Smooth muscle cell (in vitro differentiated cells): Measurements from ENCODE around the gene GATM. TPM values are rescaled to one million over a fixed set of nuclear protein-coding genes. Genes with fewer than 3 reads are reported as not detected.
A peak's percentile ranks its signal among the peaks of the same experiment; 100 is the strongest.

Experiments
- DNase-seq: peaks from one replicate; lab custom pipeline; 2025; ENCODE audit not compliant: unreplicated experiment; lab: John Stamatoyannopoulos, UW
- H2AFZ ChIP-seq: fragments of 200-600 bp; sonication (generic); 2 replicates; pipeline ENCODE4 v1.6.0; 2016; ENCODE audit warnings: antibody characterized with exemption, low read depth, mild to moderate bottlenecking
- H3F3A ChIP-seq: fragments of 200-600 bp; sonication (generic); 2 replicates; pipeline ENCODE4 v1.6.0; 2017; ENCODE audit warnings: antibody characterized with exemption, low read depth
- H3K27ac ChIP-seq: fragments of 200-600 bp; sonication (generic); 2 replicates; pipeline ENCODE4 v1.5.1; 2016; ENCODE audit warnings: low read depth, mild to moderate bottlenecking
- H3K27me3 ChIP-seq: fragments of 200-600 bp; sonication (generic); 2 replicates; pipeline ENCODE4 v1.6.1; 2016; ENCODE audit warnings: low read depth, mild to moderate bottlenecking
- H3K36me3 ChIP-seq: fragments of 200-600 bp; sonication (generic); 2 replicates; pipeline ENCODE4 v1.5.1; 2016; ENCODE audit warnings: low read depth
- H3K4me1 ChIP-seq: fragments of 200-600 bp; sonication (generic); 2 replicates; pipeline ENCODE4 v1.5.1; 2016; ENCODE audit warnings: low read depth
- H3K4me2 ChIP-seq: fragments of 200-600 bp; sonication (generic); 2 replicates; pipeline ENCODE4 v1.6.0; 2016; ENCODE audit warnings: mild to moderate bottlenecking
- H3K4me3 ChIP-seq: fragments of 200-600 bp; sonication (generic); 2 replicates; pipeline ENCODE4 v1.5.1; 2016; ENCODE audit warnings: mild to moderate bottlenecking
- H3K79me2 ChIP-seq: fragments of 200-600 bp; sonication (generic); 2 replicates; pipeline ENCODE4 v1.6.0; 2016; ENCODE audit warnings: low read depth, mild to moderate bottlenecking
- H3K9ac ChIP-seq: fragments of 200-600 bp; sonication (generic); 2 replicates; pipeline ENCODE4 v1.6.0; 2016; ENCODE audit warnings: low read depth
- H3K9me3 ChIP-seq: fragments of 200-600 bp; sonication (generic); replicated peaks from 2 replicates; pipeline ENCODE4 v1.5.1; 2016; ENCODE audit warnings: low read depth
- H4K20me1 ChIP-seq: fragments of 200-600 bp; sonication (generic); 2 replicates; pipeline ENCODE4 v1.6.0; 2016; ENCODE audit warnings: low read depth
- WGBS: methylation state at CpG from one replicate; pipeline ENCODE4 v1.1.7; 2016; ENCODE audit warnings: low lambda C conversion rate; 5-methylcytosine and 5-hydroxymethylcytosine counted together
- polyA plus RNA-seq: library from polyadenylated mRNA; unstranded; fragments of >200 nt; fragmentation: Nextera tagmentation; extraction: Ambion mirVana; gene quantifications from 2 replicates; pipeline ENCODE4 v1.2.1, GENCODE V29; 2016
- total RNA-seq: library from RNA; depleted of rRNA; stranded (reverse); fragments of >200 nt; gene quantifications from 2 replicates; pipeline ENCODE4 v1.2.3, GENCODE V29; 2014
- TF ChIP-seq, protein P1 (sequence below): fragments of 200-600 bp; sonication (generic); IDR thresholded peaks from 2 replicates; pipeline ENCODE4 v1.5.1; 2017; ENCODE audit warnings: borderline replicate concordance, mild to moderate bottlenecking, antibody characterized with exemption; ENCODE audit not compliant: insufficient read depth, poor library complexity, severe bottlenecking

Gene GATM
- total and polyA plus RNA-seq, 2 experiments from 2014 or later = 1.1 TPM

DNA sequence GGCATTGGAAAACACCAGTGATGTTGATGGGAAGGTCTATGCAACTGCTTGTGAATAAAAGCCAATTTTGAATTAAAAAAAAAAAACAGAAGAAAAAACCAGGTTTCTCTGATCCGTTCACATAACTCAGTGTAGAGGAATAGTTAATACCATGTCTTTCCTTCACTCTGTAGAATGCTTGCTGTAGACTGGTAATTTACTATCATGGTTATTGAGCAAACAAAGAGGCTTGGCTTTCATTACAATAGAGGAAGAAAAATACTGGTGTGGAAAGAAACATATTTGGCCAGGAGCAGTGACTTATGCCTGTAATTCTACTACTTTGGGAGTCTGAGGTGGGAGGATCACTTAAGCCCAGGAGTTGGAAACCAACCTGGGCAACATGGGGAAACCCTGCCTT, 41.1 kb downstream of the GATM start:
- no peak for DNase-seq
- Histone ChIP-seq H3K4me2 (no peak overlapping the region), H3K27ac (no peak overlapping the region), H3K4me3 (no peak overlapping the region), H3K9ac (no peak overlapping the region), H3K9me3 (no peaks in the 10 kb centered on the region), H3K4me1 (no peaks in the 10 kb centered on the region), H2AFZ (no peak overlapping the region), H3F3A (no peaks in the 10 kb centered on the region), H3K79me2 (no peaks in the 10 kb centered on the region), H4K20me1 (no peaks in the 10 kb centered on the region), H3K36me3 (no peaks in the 10 kb centered on the region), H3K27me3 (no peaks in the 10 kb centered on the region)
- 91% methylated on average over 1 of the region's 1 CpG for WGBS
- TF ChIP-seq, protein P1, sequence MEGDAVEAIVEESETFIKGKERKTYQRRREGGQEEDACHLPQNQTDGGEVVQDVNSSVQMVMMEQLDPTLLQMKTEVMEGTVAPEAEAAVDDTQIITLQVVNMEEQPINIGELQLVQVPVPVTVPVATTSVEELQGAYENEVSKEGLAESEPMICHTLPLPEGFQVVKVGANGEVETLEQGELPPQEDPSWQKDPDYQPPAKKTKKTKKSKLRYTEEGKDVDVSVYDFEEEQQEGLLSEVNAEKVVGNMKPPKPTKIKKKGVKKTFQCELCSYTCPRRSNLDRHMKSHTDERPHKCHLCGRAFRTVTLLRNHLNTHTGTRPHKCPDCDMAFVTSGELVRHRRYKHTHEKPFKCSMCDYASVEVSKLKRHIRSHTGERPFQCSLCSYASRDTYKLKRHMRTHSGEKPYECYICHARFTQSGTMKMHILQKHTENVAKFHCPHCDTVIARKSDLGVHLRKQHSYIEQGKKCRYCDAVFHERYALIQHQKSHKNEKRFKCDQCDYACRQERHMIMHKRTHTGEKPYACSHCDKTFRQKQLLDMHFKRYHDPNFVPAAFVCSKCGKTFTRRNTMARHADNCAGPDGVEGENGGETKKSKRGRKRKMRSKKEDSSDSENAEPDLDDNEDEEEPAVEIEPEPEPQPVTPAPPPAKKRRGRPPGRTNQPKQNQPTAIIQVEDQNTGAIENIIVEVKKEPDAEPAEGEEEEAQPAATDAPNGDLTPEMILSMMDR = no peak

DNA sequence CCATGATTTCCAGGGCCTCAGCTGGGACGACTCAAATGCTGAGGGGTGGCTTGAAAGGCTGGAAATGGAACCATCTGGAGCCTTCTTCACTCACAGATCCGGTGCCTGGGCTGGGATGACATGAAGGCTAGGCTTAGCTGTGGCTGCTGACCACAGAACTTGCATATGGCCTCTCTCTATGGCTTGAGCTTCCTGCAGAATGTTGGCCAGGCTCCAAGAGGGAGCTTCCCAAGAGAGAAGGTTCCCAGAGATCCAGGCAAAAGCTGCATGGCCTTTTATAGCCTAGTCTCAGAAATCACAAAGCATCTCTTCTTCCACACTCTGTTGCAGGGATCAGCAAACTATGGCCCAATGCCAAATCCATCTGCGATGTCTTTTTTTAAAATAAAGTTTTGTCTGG, 44.8 kb downstream of the GATM start:
- DNase-seq = peak; percentile 25
- H3K4me3 ChIP-seq = no peak overlapping the region
- no peaks in the 10 kb centered on the region for H4K20me1 ChIP-seq
- H3K27ac ChIP-seq = peak overlapping the region; percentile 82
- no peaks in the 10 kb centered on the region for H3F3A ChIP-seq
- H3K9ac ChIP-seq = no peak overlapping the region
- H3K4me2 ChIP-seq = peak overlapping the region; percentile 16
- TF ChIP-seq, protein P1 = no peak
- H2AFZ ChIP-seq = no peak overlapping the region
- no peaks in the 10 kb centered on the region for H3K36me3 ChIP-seq
- no peaks in the 10 kb centered on the region for H3K27me3 ChIP-seq
- no peaks in the 10 kb centered on the region for H3K79me2 ChIP-seq
- H3K4me1 ChIP-seq = no peaks in the 10 kb centered on the region
- H3K9me3 ChIP-seq = no peaks in the 10 kb centered on the region
- 14% methylated on average over 3 of the region's 3 CpGs for WGBS

DNA sequence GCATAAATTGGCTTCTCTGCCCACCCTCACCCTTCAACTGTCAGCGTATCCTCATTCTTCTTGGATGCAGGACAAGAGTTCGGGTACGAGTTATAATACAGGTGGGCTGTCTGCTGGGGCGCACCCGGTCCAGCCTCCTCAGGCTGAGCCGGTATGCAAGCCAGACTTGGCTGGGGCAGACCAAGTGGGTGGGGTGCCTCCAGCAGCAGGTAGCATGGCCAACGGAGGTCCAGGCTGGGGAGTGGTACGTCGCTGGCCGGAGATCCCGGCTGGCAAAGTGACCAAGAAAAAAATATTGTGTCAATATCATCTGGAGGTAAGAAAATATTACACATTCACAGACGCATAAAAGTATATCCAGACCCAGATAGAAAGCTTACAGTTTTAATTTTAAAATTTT, 45.6 kb downstream of the GATM start:
- Histone ChIP-seq H3K9ac (peak overlapping the region; percentile 21), H2AFZ (no peak overlapping the region), H3K27ac (peak overlapping the region; percentile 82), H3F3A (no peaks in the 10 kb centered on the region), H3K9me3 (no peaks in the 10 kb centered on the region), H3K79me2 (no peaks in the 10 kb centered on the region), H3K36me3 (no peaks in the 10 kb centered on the region), H3K27me3 (no peaks in the 10 kb centered on the region), H3K4me3 (no peak overlapping the region), H3K4me2 (no peak overlapping the region), H4K20me1 (no peaks in the 10 kb centered on the region), H3K4me1 (no peaks in the 10 kb centered on the region)
- TF ChIP-seq, protein P1 = no peak
- WGBS = 96% methylated on average over 12 of the region's 12 CpGs
- DNase-seq = no peak

DNA sequence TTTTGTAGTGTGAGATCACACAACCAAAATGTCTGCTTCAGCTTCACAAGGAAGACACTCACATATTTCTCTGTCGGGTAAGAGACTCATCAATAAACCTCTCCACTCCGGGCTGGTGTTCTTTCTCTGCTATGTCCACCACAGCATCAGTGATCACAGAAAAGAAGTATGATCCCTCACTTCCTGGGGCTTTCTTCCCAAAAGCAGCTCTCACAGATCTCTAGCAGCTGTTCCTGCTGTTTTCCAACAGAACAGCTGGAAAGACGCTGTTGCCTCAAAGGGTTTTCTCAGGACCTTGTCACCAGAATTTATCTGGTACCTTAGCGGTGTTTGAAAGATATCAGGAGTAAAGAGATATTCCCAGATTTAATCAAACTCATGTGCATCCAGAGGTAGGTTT, 46.4 kb downstream of the GATM start:
- peak overlapping the region; percentile 21 for H3K9ac ChIP-seq
- H3K79me2 ChIP-seq = no peaks in the 10 kb centered on the region
- 31% methylated on average over 4 of the region's 4 CpGs for WGBS
- TF ChIP-seq, protein P1 = no peak
- H3F3A ChIP-seq = no peaks in the 10 kb centered on the region
- H2AFZ ChIP-seq = peak overlapping the region; percentile 68
- no peaks in the 10 kb centered on the region for H3K27me3 ChIP-seq
- H3K4me1 ChIP-seq = no peaks in the 10 kb centered on the region
- H3K27ac ChIP-seq = peak overlapping the region; percentile 82
- DNase-seq = no peak
- no peak overlapping the region for H3K4me3 ChIP-seq
- no peaks in the 10 kb centered on the region for H3K9me3 ChIP-seq
- H4K20me1 ChIP-seq = no peaks in the 10 kb centered on the region
- no peaks in the 10 kb centered on the region for H3K36me3 ChIP-seq
- H3K4me2 ChIP-seq = peak overlapping the region; percentile 61
